Small intestine (tissue), 7 donors: ENCODE results near the gene ADAT3. TPM values are rescaled to one million over a fixed set of nuclear protein-coding genes. Genes with fewer than 3 reads are reported as not detected.

Experiments
- DNase-seq, 2 donors: peaks; one replicate each; pipeline versions ENCODE4 v3.0.0 to v3.0.0-alpha.2; 2013
- FAIRE-seq: peaks from 2 replicates; lab custom pipeline; 2012; peaks lifted over from hg19 to GRCh38; lab: Jason Lieb, UNC
- H3K27ac ChIP-seq, 3 donors: one replicate each; pipeline ENCODE4 v1.5.1; 2013; ENCODE audit warnings: low read length in 2 of 3, mild to moderate bottlenecking in 2 of 3, control low read depth in 1 of 3, inconsistent platforms in 1 of 3, low read depth in 1 of 3, moderate library complexity in 1 of 3
- H3K27me3 ChIP-seq, 3 donors: one replicate each; pipeline ENCODE4 v1.6.1; 2013; ENCODE audit warnings: low read length in 3 of 3, inconsistent platforms in 1 of 3; ENCODE audit not compliant: control insufficient read depth in 3 of 3, insufficient read depth in 3 of 3
- H3K36me3 ChIP-seq, 3 donors: one replicate each; pipeline ENCODE4 v1.6.1; 2013; ENCODE audit warnings: low read length in 3 of 3, inconsistent platforms in 1 of 3, low read depth in 1 of 3, mild to moderate bottlenecking in 1 of 3, moderate library complexity in 1 of 3; ENCODE audit not compliant: control insufficient read depth in 3 of 3, insufficient read depth in 2 of 3
- H3K4me1 ChIP-seq, 3 donors: one replicate each; pipeline ENCODE4 v1.6.1; 2013; ENCODE audit warnings: low read length in 2 of 3, inconsistent platforms in 1 of 3, low read depth in 1 of 3, mild to moderate bottlenecking in 1 of 3, moderate library complexity in 1 of 3; ENCODE audit not compliant: control insufficient read depth in 3 of 3, insufficient read depth in 2 of 3
- H3K4me3 ChIP-seq, 3 donors: one replicate each; pipeline ENCODE4 v1.5.1; 2013; ENCODE audit warnings: low read length in 3 of 3, control low read depth in 1 of 3, inconsistent platforms in 1 of 3, low read depth in 1 of 3, mild to moderate bottlenecking in 1 of 3, moderate library complexity in 1 of 3
- H3K9me3 ChIP-seq, 2 donors: one replicate each; pipeline ENCODE4 v1.6.1; 2013; ENCODE audit warnings: low read depth in 1 of 2, low read length in 1 of 2; ENCODE audit not compliant: control insufficient read depth in 2 of 2, insufficient read depth in 1 of 2
- WGBS, 3 donors: extraction: QIAGEN DNeasy Blood & Tissue Kit; methylation state at CpG; one replicate each; pipeline ENCODE4 v1.1.7; 2013; 5-methylcytosine and 5-hydroxymethylcytosine counted together
- polyA plus RNA-seq, 4 donors: library from polyadenylated mRNA; stranded (reverse) in 3 of 4; unstranded in 1 of 4; fragments of 200-250 nt in 3 of 4; fragments of 120-200 nt in 1 of 4; gene quantifications; one replicate each; pipeline versions ENCODE4 v1.2.1 to v1.2.3, GENCODE V29; 2013
- donor health status: healthy with polysubstance abuse.
- donor health status: control.
- donor health status: control.
- donor health status: Bipolar disorder and iron deficiency.
- donor health status: healthy.

ADAT3 gene
- polyA plus RNA-seq, 4 donors: 4.7 to 38.1 (median 23.1) TPM

GRCh38 chr19:1962674-1963073 lies 57.5 kb downstream of the ADAT3 start:
- H3K4me1 ChIP-seq: no peaks in the 10 kb centered on the region
- H3K27ac ChIP-seq: no peak overlapping the region
- 93 to 95% (median 95%) methylated on average over 23 of the region's 23 CpGs for WGBS, 3 donors
- H3K9me3 ChIP-seq: no peaks in the 10 kb centered on the region
- no peak overlapping the region for H3K4me3 ChIP-seq
- no peak for FAIRE-seq
- DNase-seq: no peak
- H3K36me3 ChIP-seq: peaks cover 0 to 66% (median 0%) of the 10 kb centered on the region in 3 donors
- no peaks in the 10 kb centered on the region for H3K27me3 ChIP-seq

Other genes with a start within 250 kb of the ADAT3 start
- gene ONECUT3, start 151.9 kb upstream of the ADAT3 start, polyA plus RNA-seq: under 1 TPM; under 0.01 to 0.46 (median 0.15) TPM
- under 1 TPM in 3 of 4 donors, not detected in 1; 0.45 to 0.52 (median 0.47) TPM for gene ATP8B3, start 93.1 kb upstream of the ADAT3 start, polyA plus RNA-seq
- gene REXO1, start 56.9 kb upstream of the ADAT3 start, polyA plus RNA-seq: 10 to 100 TPM; 18.4 to 31.8 (median 23.6) TPM
- 10 to 100 TPM in 3 of 4 donors, 1 to 10 TPM in 1; 7.8 to 18.6 (median 14.0) TPM for gene KLF16, start 41.8 kb upstream of the ADAT3 start, polyA plus RNA-seq
- gene ABHD17A, start 19.9 kb upstream of the ADAT3 start, polyA plus RNA-seq: 10 to 100 TPM; 49.1 to 79.6 (median 62.0) TPM
- gene SCAMP4, start within 50 bp of the ADAT3 start, polyA plus RNA-seq: 10 to 100 TPM; 31.3 to 39.4 (median 36.0) TPM
- gene CSNK1G2, start 35.8 kb downstream of the ADAT3 start, polyA plus RNA-seq: 10 to 100 TPM; 31.3 to 52.8 (median 42.0) TPM
- 100 to 1,000 TPM in 1 of 4 donors, 10 to 100 TPM in 3; 32.7 to 101 (median 53.0) TPM for gene BTBD2, start 110.3 kb downstream of the ADAT3 start, polyA plus RNA-seq
- 100 to 1,000 TPM in 1 of 4 donors, 10 to 100 TPM in 3; 47.6 to 101 (median 88.9) TPM for gene MKNK2, start 145.8 kb downstream of the ADAT3 start, polyA plus RNA-seq
- gene MOB3A, start 190.9 kb downstream of the ADAT3 start, polyA plus RNA-seq: 10 to 100 TPM in 3 of 4 donors, 1 to 10 TPM in 1; 7.6 to 18.3 (median 14.5) TPM
- 1 to 10 TPM; 2.4 to 5.8 (median 4.2) TPM for gene IZUMO4, start 191.5 kb downstream of the ADAT3 start, polyA plus RNA-seq
- 100 to 1,000 TPM in 1 of 4 donors, 10 to 100 TPM in 3; 68.1 to 106 (median 89.9) TPM for gene AP3D1, start 246.2 kb downstream of the ADAT3 start, polyA plus RNA-seq